ENCODE data around the gene PRAMEF27. TPM values are rescaled to one million over a fixed set of nuclear protein-coding genes. Genes with fewer than 3 reads are reported as not detected.

Gene PRAMEF27
- total and polyA plus RNA-seq, 9 of the 15 experiments (the other 6 are each of a cell fraction or from before 2014, with no cell fraction given): not detected

Other genes starting within 250 kb of the PRAMEF27 start
Only the 7 nearest of the 18 such genes appear.
- gene PRAMEF6, start 109.0 kb downstream of the PRAMEF27 start, total RNA-seq (2014; rRNA removed): not detected in 2 replicates
- gene PRAMEF6, start 109.0 kb downstream of the PRAMEF27 start, total RNA-seq (2014; rRNA removed; fragmentation: Illumina TruSeq; extraction: Trizol): not detected in 2 replicates
- not detected in 2 replicates for gene PRAMEF6, start 109.0 kb downstream of the PRAMEF27 start, total RNA-seq (2015; rRNA removed; fragmentation: Illumina TruSeq; extraction: Trizol)
- not detected in 2 replicates for gene PRAMEF6, start 109.0 kb downstream of the PRAMEF27 start, total RNA-seq (2021)
- gene PRAMEF6, start 109.0 kb downstream of the PRAMEF27 start, polyA plus RNA-seq (2011; rRNA removed): not detected in 2 replicates
- gene PRAMEF6, start 109.0 kb downstream of the PRAMEF27 start, polyA plus RNA-seq (2014; fragmentation: Illumina TruSeq; extraction: Trizol): not detected in 2 replicates
- gene PRAMEF6, start 109.0 kb downstream of the PRAMEF27 start, polyA plus RNA-seq (2014; fragmentation: Nextera tagmentation; extraction: Ambion mirVana): not detected
- gene PRAMEF6, start 109.0 kb downstream of the PRAMEF27 start, polyA plus RNA-seq (2014; rRNA removed): not detected in 2 replicates
- not detected in 2 replicates for gene HNRNPCL3, start 4.2 kb upstream of the PRAMEF27 start, total RNA-seq (2014; rRNA removed)
- not detected in 2 replicates for gene HNRNPCL3, start 4.2 kb upstream of the PRAMEF27 start, total RNA-seq (2014; rRNA removed; fragmentation: Illumina TruSeq; extraction: Trizol)
- gene HNRNPCL3, start 4.2 kb upstream of the PRAMEF27 start, total RNA-seq (2015; rRNA removed; fragmentation: Illumina TruSeq; extraction: Trizol): not detected in 2 replicates
- gene HNRNPCL3, start 4.2 kb upstream of the PRAMEF27 start, total RNA-seq (2021): not detected in 2 replicates
- not detected in 2 replicates for gene HNRNPCL3, start 4.2 kb upstream of the PRAMEF27 start, polyA plus RNA-seq (2011; rRNA removed)
- not detected in 2 replicates for gene HNRNPCL3, start 4.2 kb upstream of the PRAMEF27 start, polyA plus RNA-seq (2014; fragmentation: Illumina TruSeq; extraction: Trizol)
- not detected for gene HNRNPCL3, start 4.2 kb upstream of the PRAMEF27 start, polyA plus RNA-seq (2014; fragmentation: Nextera tagmentation; extraction: Ambion mirVana)
- gene HNRNPCL3, start 4.2 kb upstream of the PRAMEF27 start, polyA plus RNA-seq (2014; rRNA removed): not detected in 2 replicates
- gene PRAMEF25, start 14.2 kb upstream of the PRAMEF27 start, total RNA-seq (2014; rRNA removed): not detected in 2 replicates
- gene PRAMEF25, start 14.2 kb upstream of the PRAMEF27 start, total RNA-seq (2014; rRNA removed; fragmentation: Illumina TruSeq; extraction: Trizol): not detected in 2 replicates
- not detected in 2 replicates for gene PRAMEF25, start 14.2 kb upstream of the PRAMEF27 start, total RNA-seq (2015; rRNA removed; fragmentation: Illumina TruSeq; extraction: Trizol)
- gene PRAMEF25, start 14.2 kb upstream of the PRAMEF27 start, total RNA-seq (2021): not detected in 2 replicates
- not detected in 2 replicates for gene PRAMEF25, start 14.2 kb upstream of the PRAMEF27 start, polyA plus RNA-seq (2011; rRNA removed)
- not detected in 2 replicates for gene PRAMEF25, start 14.2 kb upstream of the PRAMEF27 start, polyA plus RNA-seq (2014; fragmentation: Illumina TruSeq; extraction: Trizol)
- not detected for gene PRAMEF25, start 14.2 kb upstream of the PRAMEF27 start, polyA plus RNA-seq (2014; fragmentation: Nextera tagmentation; extraction: Ambion mirVana)
- gene PRAMEF25, start 14.2 kb upstream of the PRAMEF27 start, polyA plus RNA-seq (2014; rRNA removed): not detected in 2 replicates
- not detected in 2 replicates for gene HNRNPCL2, start 60.3 kb upstream of the PRAMEF27 start, total RNA-seq (2014; rRNA removed)
- not detected in 2 replicates for gene HNRNPCL2, start 60.3 kb upstream of the PRAMEF27 start, total RNA-seq (2014; rRNA removed; fragmentation: Illumina TruSeq; extraction: Trizol)
- not detected in 2 replicates for gene HNRNPCL2, start 60.3 kb upstream of the PRAMEF27 start, total RNA-seq (2015; rRNA removed; fragmentation: Illumina TruSeq; extraction: Trizol)
- not detected in 2 replicates for gene HNRNPCL2, start 60.3 kb upstream of the PRAMEF27 start, total RNA-seq (2021)
- gene HNRNPCL2, start 60.3 kb upstream of the PRAMEF27 start, polyA plus RNA-seq (2011; rRNA removed): not detected in 2 replicates
- not detected in 2 replicates for gene HNRNPCL2, start 60.3 kb upstream of the PRAMEF27 start, polyA plus RNA-seq (2014; fragmentation: Illumina TruSeq; extraction: Trizol)
- gene HNRNPCL2, start 60.3 kb upstream of the PRAMEF27 start, polyA plus RNA-seq (2014; fragmentation: Nextera tagmentation; extraction: Ambion mirVana): not detected
- gene HNRNPCL2, start 60.3 kb upstream of the PRAMEF27 start, polyA plus RNA-seq (2014; rRNA removed): not detected in 2 replicates
- not detected in 2 replicates for gene PRAMEF26, start 99.4 kb upstream of the PRAMEF27 start, total RNA-seq (2014; rRNA removed)
- gene PRAMEF26, start 99.4 kb upstream of the PRAMEF27 start, total RNA-seq (2014; rRNA removed; fragmentation: Illumina TruSeq; extraction: Trizol): not detected in 2 replicates
- not detected in 2 replicates for gene PRAMEF26, start 99.4 kb upstream of the PRAMEF27 start, total RNA-seq (2015; rRNA removed; fragmentation: Illumina TruSeq; extraction: Trizol)
- gene PRAMEF26, start 99.4 kb upstream of the PRAMEF27 start, total RNA-seq (2021): not detected in 2 replicates
- not detected in 2 replicates for gene PRAMEF26, start 99.4 kb upstream of the PRAMEF27 start, polyA plus RNA-seq (2011; rRNA removed)
- not detected in 2 replicates for gene PRAMEF26, start 99.4 kb upstream of the PRAMEF27 start, polyA plus RNA-seq (2014; fragmentation: Illumina TruSeq; extraction: Trizol)
- not detected for gene PRAMEF26, start 99.4 kb upstream of the PRAMEF27 start, polyA plus RNA-seq (2014; fragmentation: Nextera tagmentation; extraction: Ambion mirVana)
- not detected in 2 replicates for gene PRAMEF26, start 99.4 kb upstream of the PRAMEF27 start, polyA plus RNA-seq (2014; rRNA removed)
- gene HNRNPCL4, start 109.1 kb upstream of the PRAMEF27 start, total RNA-seq (2014; rRNA removed): not detected in 2 replicates
- gene HNRNPCL4, start 109.1 kb upstream of the PRAMEF27 start, total RNA-seq (2014; rRNA removed; fragmentation: Illumina TruSeq; extraction: Trizol): not detected in 2 replicates
- gene HNRNPCL4, start 109.1 kb upstream of the PRAMEF27 start, total RNA-seq (2015; rRNA removed; fragmentation: Illumina TruSeq; extraction: Trizol): not detected in 2 replicates
- gene HNRNPCL4, start 109.1 kb upstream of the PRAMEF27 start, total RNA-seq (2021): not detected in 2 replicates
- gene HNRNPCL4, start 109.1 kb upstream of the PRAMEF27 start, polyA plus RNA-seq (2011; rRNA removed): not detected in 2 replicates
- not detected in 2 replicates for gene HNRNPCL4, start 109.1 kb upstream of the PRAMEF27 start, polyA plus RNA-seq (2014; fragmentation: Illumina TruSeq; extraction: Trizol)
- gene HNRNPCL4, start 109.1 kb upstream of the PRAMEF27 start, polyA plus RNA-seq (2014; fragmentation: Nextera tagmentation; extraction: Ambion mirVana): not detected
- not detected in 2 replicates for gene HNRNPCL4, start 109.1 kb upstream of the PRAMEF27 start, polyA plus RNA-seq (2014; rRNA removed)
- not detected in 2 replicates for gene PRAMEF9, start 115.3 kb upstream of the PRAMEF27 start, total RNA-seq (2014; rRNA removed)
- gene PRAMEF9, start 115.3 kb upstream of the PRAMEF27 start, total RNA-seq (2014; rRNA removed; fragmentation: Illumina TruSeq; extraction: Trizol): not detected in 2 replicates
- gene PRAMEF9, start 115.3 kb upstream of the PRAMEF27 start, total RNA-seq (2015; rRNA removed; fragmentation: Illumina TruSeq; extraction: Trizol): not detected in 2 replicates
- gene PRAMEF9, start 115.3 kb upstream of the PRAMEF27 start, total RNA-seq (2021): not detected in 2 replicates
- gene PRAMEF9, start 115.3 kb upstream of the PRAMEF27 start, polyA plus RNA-seq (2011; rRNA removed): not detected in 2 replicates
- not detected in 2 replicates for gene PRAMEF9, start 115.3 kb upstream of the PRAMEF27 start, polyA plus RNA-seq (2014; fragmentation: Illumina TruSeq; extraction: Trizol)
- gene PRAMEF9, start 115.3 kb upstream of the PRAMEF27 start, polyA plus RNA-seq (2014; fragmentation: Nextera tagmentation; extraction: Ambion mirVana): not detected
- gene PRAMEF9, start 115.3 kb upstream of the PRAMEF27 start, polyA plus RNA-seq (2014; rRNA removed): not detected in 2 replicates

All from K562 (cell line).